Activated CD4-positive, alpha-beta T cell treated with anti-CD3 and anti-CD28 coated beads, Interleukin-2, amount 10 ng/mL, durations not matched to agents 24 days and 14 days (primary cell): ENCODE data around the gene GAMT. TPM values are rescaled to one million over a fixed set of nuclear protein-coding genes. Genes with fewer than 3 reads are reported as not detected.

Experiments used
- DNase-seq: peaks from one replicate; pipeline ENCODE4 v3.0.0; 2022
- H3K27ac Mint-ChIP-seq: one replicate; pipeline ENCODE4 v1.8.0; 2022; ENCODE audit warnings: mild to moderate bottlenecking, mixed read lengths
- H3K27me3 Mint-ChIP-seq: one replicate; pipeline ENCODE4 v1.8.0; 2022; ENCODE audit warnings: mixed read lengths
- H3K36me3 Mint-ChIP-seq: one replicate; pipeline ENCODE4 v1.8.0; 2022; ENCODE audit warnings: low read depth, mild to moderate bottlenecking, mixed read lengths
- H3K4me1 Mint-ChIP-seq: one replicate; pipeline ENCODE4 v1.8.0; 2021; ENCODE audit warnings: mixed read lengths
- H3K4me3 Mint-ChIP-seq: one replicate; pipeline ENCODE4 v1.8.0; 2022; ENCODE audit warnings: mild to moderate bottlenecking, moderate library complexity, mixed read lengths
- H3K9me3 Mint-ChIP-seq: one replicate; pipeline ENCODE4 v1.8.0; 2021; ENCODE audit warnings: mixed read lengths
- intact Hi-C: fragments of 100-400 bp; cut with micrococcal nuclease; formaldehyde crosslinking; loops from one replicate; pipeline ENCODE4 v1.15.1; 2023
- total RNA-seq: library from RNA; stranded (reverse); gene quantifications from 2 replicates; pipeline ENCODE4 v1.2.3, GENCODE V29; 2022

The GAMT gene
- total RNA-seq, 1 donor from 2014 or later, result 32.6 TPM

DNA sequence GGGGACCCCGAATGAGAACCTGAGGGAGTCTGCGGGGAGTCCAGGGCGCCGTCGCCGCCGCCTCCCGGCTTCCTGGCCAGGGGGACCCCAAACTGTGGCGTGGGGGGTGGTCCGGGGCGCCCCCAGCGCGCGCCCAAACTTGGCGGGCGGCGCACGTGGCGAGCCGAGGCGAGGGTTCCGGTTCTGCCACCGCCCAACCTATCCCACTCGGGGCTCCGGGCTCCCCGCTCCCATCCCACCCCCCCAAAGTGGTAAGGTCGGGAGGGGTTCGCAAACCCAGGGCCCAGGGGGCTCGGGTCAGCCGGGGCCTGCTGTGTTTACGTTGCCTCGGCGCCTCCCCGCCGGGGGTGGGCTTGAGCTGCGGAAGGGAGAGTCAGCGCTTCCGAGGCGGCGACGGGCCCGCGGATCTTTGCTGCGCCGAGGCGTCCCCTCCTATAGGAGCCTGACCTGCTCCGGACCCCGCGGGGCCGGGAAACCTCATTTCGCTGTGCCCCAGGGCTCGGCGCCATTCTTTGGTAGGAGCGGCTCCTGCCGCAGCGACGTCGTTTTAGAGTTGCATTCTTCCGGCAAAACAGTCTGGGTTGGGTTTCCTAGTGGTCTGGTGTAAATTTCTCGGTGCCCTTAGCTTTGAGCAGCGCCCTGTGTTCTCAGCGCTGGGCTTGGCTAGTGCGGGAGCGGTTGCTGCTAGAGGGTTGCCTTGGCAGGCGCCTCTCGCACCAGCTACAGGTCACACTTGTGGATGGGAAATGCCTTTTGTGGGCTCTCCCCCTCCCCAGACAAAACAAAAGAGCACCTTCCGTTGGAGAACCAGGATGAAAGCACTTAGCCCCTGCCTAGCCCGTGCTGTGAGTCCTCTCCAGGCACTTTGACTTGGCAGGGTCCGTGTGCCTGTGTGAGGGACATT lies 7.2 kb upstream of the GAMT start:
- no peaks in the 10 kb centered on the region for H3K27me3 Mint-ChIP-seq
- no peaks in the 10 kb centered on the region for H3K9me3 Mint-ChIP-seq
- peaks cover 37% of the 10 kb centered on the region for H3K4me1 Mint-ChIP-seq
- peak overlapping the region; percentile 96 for H3K27ac Mint-ChIP-seq
- H3K4me3 Mint-ChIP-seq, result peak overlapping the region; percentile 98
- DNase-seq, result peak; percentile 88
- intact Hi-C loops, result loop anchor here (5.0 kb wide), 1 partner anchor 131 kb away; the partner anchor contains the start of gene FAM174C
- H3K36me3 Mint-ChIP-seq, result peaks cover 28% of the 10 kb centered on the region

DNA sequence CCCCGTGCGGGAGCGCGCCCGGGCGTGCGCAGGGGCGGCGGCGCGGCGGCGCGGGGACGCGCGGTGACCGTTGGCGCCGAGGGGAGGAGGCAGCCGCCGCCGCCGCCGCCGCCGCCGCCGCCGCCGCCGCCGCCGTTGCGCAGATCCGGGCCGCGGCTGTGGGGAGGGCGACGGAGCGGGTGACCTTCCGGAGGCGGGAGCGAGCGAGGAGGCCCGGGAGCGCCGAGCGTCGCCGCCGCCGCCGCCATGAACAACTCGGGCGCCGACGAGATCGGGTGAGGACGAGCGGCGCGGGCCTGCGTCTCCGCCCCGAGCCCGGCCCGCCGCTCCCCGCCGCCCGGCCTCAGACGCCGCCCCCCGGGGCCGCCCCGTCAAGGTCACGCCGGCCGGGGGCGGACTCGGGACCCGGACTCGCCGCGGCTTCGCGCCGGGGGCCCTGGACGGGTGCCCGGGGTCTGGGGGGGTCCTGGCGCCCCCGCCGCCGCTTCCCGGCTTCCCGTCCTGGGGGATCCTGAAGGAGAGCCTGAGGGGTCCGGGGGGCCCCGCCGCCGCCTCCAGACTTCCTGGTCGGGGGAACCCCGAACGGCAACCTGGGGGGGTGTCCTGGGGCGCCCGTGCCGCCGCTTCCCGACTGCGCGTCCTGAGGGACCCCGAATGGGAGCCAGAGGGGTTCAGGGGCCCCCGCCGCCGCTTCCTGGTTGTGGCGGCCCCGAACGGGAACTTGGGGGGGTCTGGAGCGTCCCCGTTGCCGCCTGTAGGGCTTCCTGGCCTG lies 6.4 kb upstream of the GAMT start, which contains the start of gene DAZAP1:
TSS of gene DAZAP1 (plus strand) at position 59 of the 772 bp plus-strand sequence. CDS start at position 247, 188 bp downstream.
- DNase-seq, result no peak
- intact Hi-C loops, result loop anchor here (1.0 to 5.0 kb wide), 5 partner anchors 25 to 610 kb away; partner anchors contain the start of genes FAM174C, MBD3, NDUFS7 and PTBP1
- H3K36me3 Mint-ChIP-seq, result peaks cover 25% of the 10 kb centered on the region
- peak within 1 kb of the TSS; percentile 96 for H3K27ac Mint-ChIP-seq
- H3K27me3 Mint-ChIP-seq, result peaks cover 4% of the 10 kb centered on the region
- peaks cover 35% of the 10 kb centered on the region for H3K4me1 Mint-ChIP-seq
- no peaks in the 10 kb centered on the region for H3K9me3 Mint-ChIP-seq
- peak within 1 kb of the TSS; percentile 98 for H3K4me3 Mint-ChIP-seq

DNA sequence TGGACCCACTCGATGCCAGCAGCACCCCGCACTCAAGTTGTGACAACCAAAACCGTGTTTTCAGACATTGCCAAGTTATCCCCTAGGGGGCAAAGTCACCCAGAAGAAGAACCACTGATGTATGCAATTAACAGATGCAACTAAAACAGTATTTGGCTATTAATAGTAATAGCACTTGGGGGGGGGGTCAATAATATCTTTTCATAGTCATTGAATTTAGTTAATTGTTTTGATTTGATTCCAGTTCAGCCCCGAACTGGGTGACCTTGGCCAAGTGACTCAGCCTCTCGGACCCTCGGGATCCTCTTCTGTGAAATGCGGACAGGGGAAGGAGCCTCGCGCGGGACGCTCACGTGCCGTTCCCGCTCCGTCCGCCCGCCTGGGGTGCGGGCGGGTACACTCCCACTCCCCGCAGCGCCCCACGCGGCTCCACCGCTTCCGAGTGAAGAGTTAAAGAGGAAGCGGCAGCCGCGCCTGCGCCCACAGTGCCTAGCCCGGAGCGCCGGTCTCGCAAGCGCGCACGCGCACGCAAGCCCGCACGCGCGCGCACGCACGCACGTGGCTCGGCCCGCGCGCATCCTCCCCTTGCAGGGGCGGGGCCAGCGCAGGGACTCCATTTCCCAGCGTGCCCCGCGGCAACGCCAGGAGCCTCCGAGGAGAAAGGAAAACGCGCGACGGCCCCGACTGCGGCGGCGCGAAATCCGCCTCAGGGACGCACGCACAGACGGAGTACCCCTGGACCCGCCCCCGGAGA lies 5.6 kb upstream of the GAMT start:
- Mint-ChIP-seq H3K36me3 (peaks cover 24% of the 10 kb centered on the region), H3K4me1 (peaks cover 37% of the 10 kb centered on the region), H3K27ac (peak overlapping the region; percentile 81), H3K9me3 (no peaks in the 10 kb centered on the region), H3K27me3 (peaks cover 6% of the 10 kb centered on the region), H3K4me3 (peak overlapping the region; percentile 76)
- DNase-seq, result peak; percentile 100
- intact Hi-C loops, result loop anchor here (1.0 to 5.0 kb wide), 5 partner anchors 24 to 610 kb away; partner anchors contain the start of genes FAM174C, MBD3, NDUFS7 and PTBP1

DNA sequence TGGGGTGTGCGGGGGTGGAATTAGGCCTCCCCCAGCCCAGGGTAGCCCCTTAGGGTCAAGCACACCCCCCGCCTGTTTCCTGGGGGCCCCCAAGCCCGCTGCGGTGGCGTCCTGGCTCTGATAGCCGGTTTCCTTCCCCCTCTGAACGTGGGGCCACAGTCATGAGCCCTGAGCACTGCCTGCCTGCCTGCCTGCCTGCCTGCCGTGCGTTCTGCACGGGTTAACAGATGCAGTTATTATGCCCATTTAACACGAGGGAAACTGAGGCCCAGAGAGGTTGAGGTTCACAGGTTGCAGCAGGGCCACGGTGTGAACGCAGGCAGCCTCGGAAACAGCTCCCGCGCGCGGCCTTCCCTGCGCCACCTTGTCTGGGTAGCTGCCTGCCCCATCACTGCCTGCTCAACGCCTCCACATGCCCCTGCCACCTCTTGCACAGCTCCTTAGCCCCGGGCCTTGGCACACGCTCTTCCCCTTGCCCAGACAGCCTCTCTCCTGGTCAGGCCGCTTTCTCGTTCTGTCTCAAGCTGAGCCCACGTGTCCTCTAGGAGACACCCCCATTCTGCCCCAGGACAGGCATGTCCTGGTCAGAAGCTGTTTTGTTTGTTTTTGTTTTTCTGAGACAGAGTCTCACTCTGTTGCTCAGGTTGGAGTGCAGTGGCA lies 1.2 kb upstream of the GAMT start:
- Mint-ChIP-seq H3K9me3 (no peaks in the 10 kb centered on the region), H3K4me1 (peaks cover 12% of the 10 kb centered on the region), H3K27me3 (peaks cover 6% of the 10 kb centered on the region), H3K36me3 (no peaks in the 10 kb centered on the region), H3K4me3 (peak overlapping the region; percentile 73), H3K27ac (no peak overlapping the region)
- DNase-seq, result no peak
- intact Hi-C loops, result no loop called here

DNA sequence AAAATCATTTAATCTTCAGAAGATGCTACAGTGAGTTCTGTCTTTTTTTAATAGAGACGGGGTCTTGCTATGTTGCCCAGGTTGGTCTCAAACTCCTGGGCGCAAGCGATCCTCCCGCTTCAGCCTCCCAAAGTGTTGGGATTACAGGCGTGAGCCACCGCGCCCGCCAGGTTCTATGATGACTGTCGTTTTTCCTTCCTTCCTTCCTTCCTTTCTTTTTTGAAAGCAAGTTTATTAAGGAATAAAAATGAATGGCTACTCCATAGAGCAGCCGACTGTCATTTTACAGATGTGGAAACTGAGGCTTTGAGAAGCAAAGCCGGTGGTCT lies 511 bp upstream of the GAMT start:
- Mint-ChIP-seq H3K4me1 (peaks cover 12% of the 10 kb centered on the region), H3K9me3 (no peaks in the 10 kb centered on the region), H3K36me3 (peaks cover 1% of the 10 kb centered on the region), H3K27me3 (peaks cover 6% of the 10 kb centered on the region), H3K27ac (no peak overlapping the region), H3K4me3 (peak overlapping the region; percentile 56)
- DNase-seq, result no peak
- intact Hi-C loops, result no loop called here

DNA sequence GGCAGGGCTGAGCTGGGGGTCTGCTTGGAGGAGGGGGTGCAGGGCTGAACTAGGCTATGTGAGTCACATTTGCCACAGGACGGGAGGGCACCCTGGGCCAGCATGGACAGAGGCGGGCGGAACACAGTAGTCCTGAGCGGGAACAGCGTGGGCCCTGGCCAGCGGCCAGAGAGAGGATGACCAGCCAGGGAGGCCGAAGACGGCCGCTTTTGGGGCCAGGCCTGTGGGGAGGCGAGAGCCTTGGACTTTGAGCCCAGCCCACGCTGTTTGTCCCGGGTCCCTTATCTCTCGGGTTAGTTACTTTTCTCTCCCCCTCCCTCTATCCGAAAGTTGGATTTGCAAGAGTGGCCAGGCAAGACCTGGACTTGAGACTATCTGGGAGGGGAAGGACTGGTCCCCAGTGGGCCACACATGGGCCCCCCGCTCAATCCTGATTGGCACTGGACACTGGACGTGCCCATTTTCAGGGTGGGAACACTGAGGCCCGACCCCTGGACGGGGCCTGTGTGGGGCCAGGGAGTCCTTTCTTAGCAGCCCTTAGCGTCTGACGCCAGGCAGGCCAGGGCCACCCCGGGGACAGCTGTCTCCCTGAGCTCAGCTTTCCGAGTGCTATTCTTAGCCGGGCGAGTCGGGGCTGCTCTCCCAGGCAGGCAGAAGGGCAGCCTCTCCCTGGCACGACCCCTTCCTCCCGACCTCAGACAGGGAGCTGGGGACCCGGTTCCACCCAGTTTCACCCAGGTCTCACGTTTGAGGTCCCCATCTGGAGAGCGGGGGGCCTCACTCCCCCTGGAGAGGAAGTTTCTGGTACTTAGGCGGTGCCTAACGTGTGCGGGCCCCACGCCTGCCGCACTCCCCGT lies 833 bp downstream of the GAMT start:
- intact Hi-C loops, result no loop called here
- Mint-ChIP-seq H3K9me3 (no peaks in the 10 kb centered on the region), H3K4me1 (peaks cover 10% of the 10 kb centered on the region), H3K36me3 (peaks cover 1% of the 10 kb centered on the region), H3K27me3 (peaks cover 6% of the 10 kb centered on the region), H3K4me3 (peak overlapping the region; percentile 68), H3K27ac (no peak overlapping the region)
- peak; percentile 67 for DNase-seq

DNA sequence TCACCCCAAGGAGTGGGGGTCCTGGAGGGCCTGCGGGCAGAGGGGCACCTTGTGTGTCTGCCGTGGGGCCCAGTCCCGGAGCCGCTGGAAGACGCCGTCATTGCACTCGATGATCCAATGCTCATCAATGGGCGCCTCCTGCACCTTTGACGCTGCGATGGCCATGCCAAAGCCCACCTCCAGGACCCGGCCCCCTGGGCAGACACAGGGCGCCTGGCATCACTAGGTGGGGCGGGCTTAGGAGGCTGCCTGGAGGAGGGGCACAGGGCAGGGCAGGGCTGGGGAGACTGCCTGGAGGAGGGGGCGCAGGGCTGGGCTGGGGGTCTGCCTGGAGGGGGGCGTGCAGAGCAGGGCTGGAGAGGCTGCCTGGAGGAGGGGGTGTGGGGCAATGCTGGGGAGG lies 1.6 kb downstream of the GAMT start:
- Mint-ChIP-seq H3K9me3 (no peaks in the 10 kb centered on the region), H3K4me1 (peaks cover 10% of the 10 kb centered on the region), H3K27ac (no peak overlapping the region), H3K27me3 (peaks cover 6% of the 10 kb centered on the region), H3K36me3 (peaks cover 1% of the 10 kb centered on the region), H3K4me3 (no peak overlapping the region)
- intact Hi-C loops, result no loop called here
- no peak for DNase-seq

DNA sequence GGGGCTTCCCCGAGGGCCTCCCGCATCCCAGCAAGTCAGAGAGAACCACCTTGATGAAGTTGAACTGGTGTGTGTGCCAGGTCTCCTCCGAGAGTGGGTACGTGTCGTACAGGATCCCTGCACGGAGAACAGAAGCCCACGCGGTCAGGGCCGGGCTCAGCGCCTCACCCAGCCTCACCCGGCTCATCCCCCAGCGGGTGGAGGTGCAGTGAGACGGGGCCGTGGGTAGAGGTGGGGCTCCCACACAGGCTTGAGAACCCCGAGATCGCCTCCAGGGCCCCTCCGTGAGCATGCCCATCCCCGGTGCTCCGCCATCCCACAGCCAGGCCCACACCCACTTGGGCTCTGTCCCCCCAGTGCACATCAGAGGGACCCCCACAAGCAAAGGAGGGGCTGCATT lies 2.3 kb downstream of the GAMT start:
- no peak overlapping the region for H3K27ac Mint-ChIP-seq
- intact Hi-C loops, result no loop called here
- H3K4me3 Mint-ChIP-seq, result no peak overlapping the region
- H3K9me3 Mint-ChIP-seq, result no peaks in the 10 kb centered on the region
- peaks cover 1% of the 10 kb centered on the region for H3K36me3 Mint-ChIP-seq
- H3K27me3 Mint-ChIP-seq, result peaks cover 6% of the 10 kb centered on the region
- peaks cover 10% of the 10 kb centered on the region for H3K4me1 Mint-ChIP-seq
- DNase-seq, result no peak

DNA sequence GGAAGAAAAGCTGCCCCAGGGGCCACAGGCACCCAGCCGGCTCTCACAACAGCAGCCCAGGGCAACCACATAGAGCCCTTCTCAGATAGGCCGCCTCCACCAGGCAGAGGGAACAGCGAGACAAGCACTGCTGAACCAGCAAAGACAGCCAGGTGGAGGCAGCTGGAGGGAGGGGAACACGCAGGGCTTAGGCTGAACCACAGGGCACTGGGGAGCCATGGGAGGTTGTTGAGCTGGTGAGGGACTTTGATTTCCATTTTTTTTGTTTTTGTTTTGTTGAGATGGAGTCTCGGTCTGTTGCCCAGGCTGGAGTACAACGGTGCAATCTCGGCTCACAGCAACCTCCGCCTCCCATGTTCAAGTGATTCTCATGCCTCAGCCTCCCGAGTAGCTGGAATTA lies 3.5 kb downstream of the GAMT start:
- Mint-ChIP-seq H3K36me3 (peaks cover 1% of the 10 kb centered on the region), H3K4me1 (peaks cover 10% of the 10 kb centered on the region), H3K4me3 (no peak overlapping the region), H3K27ac (no peak overlapping the region), H3K27me3 (peaks cover 4% of the 10 kb centered on the region), H3K9me3 (no peaks in the 10 kb centered on the region)
- DNase-seq, result no peak
- intact Hi-C loops, result no loop called here

DNA sequence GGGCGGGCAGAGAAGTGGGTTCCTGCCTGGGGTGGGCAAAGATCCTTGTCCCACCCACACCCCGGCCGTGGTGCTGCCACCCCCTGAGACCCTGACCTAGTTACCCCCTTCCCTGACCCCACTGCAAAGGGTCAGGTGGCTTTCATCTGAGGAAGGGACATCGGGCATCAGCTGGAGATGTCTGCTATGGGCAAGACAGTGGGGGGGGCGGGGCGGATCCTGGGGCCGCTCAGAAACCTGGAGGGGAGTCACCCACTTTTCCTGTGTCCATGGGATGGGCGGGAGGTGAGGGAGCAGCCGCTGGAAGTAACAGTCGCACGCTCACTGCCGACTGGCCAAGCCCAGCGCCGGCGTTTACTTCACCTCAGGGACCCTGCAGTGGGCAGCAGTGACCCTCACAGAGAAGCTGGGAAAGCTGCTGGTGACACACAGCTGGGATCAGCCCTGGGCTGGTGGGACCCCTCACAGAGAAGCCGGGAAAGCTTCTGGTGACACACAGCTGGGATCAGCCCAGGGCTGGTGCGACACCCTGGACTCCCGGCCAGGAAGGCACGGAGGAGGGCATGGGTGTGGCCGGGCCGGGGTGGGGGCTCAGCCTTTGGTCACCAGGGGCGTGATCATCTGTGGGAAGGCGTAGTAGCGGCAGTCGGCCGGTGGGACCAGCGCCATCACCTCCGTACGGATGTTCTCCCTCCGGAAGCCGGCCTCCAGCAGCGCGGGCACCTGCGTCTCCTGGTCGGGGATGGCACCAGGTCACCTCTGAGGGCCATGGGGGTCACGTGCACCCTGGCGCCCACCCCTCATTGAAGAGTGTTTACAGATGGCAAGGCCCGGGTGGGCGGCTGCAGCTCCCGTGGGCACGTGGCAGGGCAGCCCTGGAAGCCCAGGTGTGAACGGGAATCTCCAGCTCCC lies 4.3 kb downstream of the GAMT start:
- Mint-ChIP-seq H3K27ac (no peak overlapping the region), H3K4me1 (peaks cover 5% of the 10 kb centered on the region), H3K27me3 (no peaks in the 10 kb centered on the region), H3K4me3 (no peak overlapping the region), H3K9me3 (no peaks in the 10 kb centered on the region), H3K36me3 (peaks cover 6% of the 10 kb centered on the region)
- intact Hi-C loops, result no loop called here
- no peak for DNase-seq

DNA sequence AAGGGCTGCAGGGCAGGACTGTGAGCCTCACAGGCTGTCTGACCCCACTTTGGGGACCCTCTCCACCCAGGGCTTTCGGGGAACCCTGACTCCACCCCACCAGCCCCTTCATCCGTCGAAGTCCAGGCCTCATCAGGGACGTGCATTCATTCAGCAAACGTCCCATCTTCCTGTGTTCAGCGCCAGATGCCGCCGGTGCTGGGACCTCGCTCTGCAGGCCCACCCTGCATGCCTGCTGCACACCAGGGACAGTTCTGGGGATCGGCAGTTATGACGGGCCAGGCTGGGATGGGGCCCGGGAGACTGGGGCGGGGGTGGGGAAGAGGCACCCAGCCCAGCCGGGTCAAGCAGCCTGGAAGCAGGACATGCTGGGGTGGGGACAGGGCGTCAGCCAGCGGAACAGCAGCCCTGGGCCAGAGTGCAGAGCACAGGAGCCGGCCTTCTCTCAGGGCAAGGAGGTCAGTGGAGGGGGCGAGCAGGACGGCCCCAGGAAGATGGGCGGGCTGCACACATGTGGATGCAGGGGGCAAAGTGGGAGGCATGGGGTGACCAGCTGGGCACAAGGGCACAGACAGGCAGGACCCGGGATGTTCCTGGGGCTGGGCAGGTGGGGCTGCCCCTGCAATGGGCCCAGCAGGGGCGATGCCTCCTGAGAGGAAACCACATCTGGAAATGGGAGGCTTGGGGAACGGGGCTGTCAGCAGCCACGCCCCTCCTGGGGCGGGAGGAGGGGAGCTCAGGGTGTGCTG lies 5.1 kb downstream of the GAMT start:
- Mint-ChIP-seq H3K4me3 (no peak overlapping the region), H3K27ac (no peak overlapping the region), H3K9me3 (no peaks in the 10 kb centered on the region), H3K4me1 (peaks cover 5% of the 10 kb centered on the region), H3K36me3 (peaks cover 8% of the 10 kb centered on the region), H3K27me3 (no peaks in the 10 kb centered on the region)
- DNase-seq, result no peak
- intact Hi-C loops, result no loop called here
